ENCODE measurements around the gene CAVIN4. TPM values are rescaled to one million over a fixed set of nuclear protein-coding genes. Genes with fewer than 3 reads are reported as not detected.

CAVIN4 gene
- total RNA-seq, 1 donor from 2014 or later = 0.53 TPM

GRCh38 chr9:100600521-100601079 is 22.7 kb downstream of the CAVIN4 start:
- H3K27me3 ChIP-seq (ENCODE audit: control insufficient read depth, insufficient read depth, low read length) = no peaks in the 10 kb centered on the region
- DNase-seq (ENCODE audit: low read depth) = peak; percentile 20
- no peak for FAIRE-seq
- no peak for TF ChIP-seq CTCF (IDR thresholded peaks at IDR 0.05; ENCODE audit: insufficient read depth, low read length, severe bottlenecking)
- H3K4me3 ChIP-seq (ENCODE audit: low read depth, low read length) = no peak overlapping the region
- H3K36me3 ChIP-seq (ENCODE audit: control insufficient read depth, insufficient read depth, low read length) = no peaks in the 10 kb centered on the region

GRCh38 chr9:100601216-100601615 is 23.3 kb downstream of the CAVIN4 start:
- no peak for FAIRE-seq
- peak; percentile 83 for TF ChIP-seq CTCF (IDR thresholded peaks at IDR 0.05; ENCODE audit: insufficient read depth, low read length, severe bottlenecking)
- no peak overlapping the region for H3K4me3 ChIP-seq (ENCODE audit: low read depth, low read length)
- H3K27me3 ChIP-seq (ENCODE audit: control insufficient read depth, insufficient read depth, low read length) = no peaks in the 10 kb centered on the region
- peak; percentile 58 for DNase-seq (ENCODE audit: low read depth)
- H3K36me3 ChIP-seq (ENCODE audit: control insufficient read depth, insufficient read depth, low read length) = no peaks in the 10 kb centered on the region

GRCh38 chr9:100602342-100602801 is 24.5 kb downstream of the CAVIN4 start:
- no peaks in the 10 kb centered on the region for H3K27me3 ChIP-seq (ENCODE audit: control insufficient read depth, insufficient read depth, low read length)
- DNase-seq (ENCODE audit: low read depth) (peak; percentile 74), FAIRE-seq (no peak)
- no peaks in the 10 kb centered on the region for H3K36me3 ChIP-seq (ENCODE audit: control insufficient read depth, insufficient read depth, low read length)
- peak; percentile 70 for TF ChIP-seq CTCF (IDR thresholded peaks at IDR 0.05; ENCODE audit: insufficient read depth, low read length, severe bottlenecking)
- H3K4me3 ChIP-seq (ENCODE audit: low read depth, low read length) = no peak overlapping the region

DNA sequence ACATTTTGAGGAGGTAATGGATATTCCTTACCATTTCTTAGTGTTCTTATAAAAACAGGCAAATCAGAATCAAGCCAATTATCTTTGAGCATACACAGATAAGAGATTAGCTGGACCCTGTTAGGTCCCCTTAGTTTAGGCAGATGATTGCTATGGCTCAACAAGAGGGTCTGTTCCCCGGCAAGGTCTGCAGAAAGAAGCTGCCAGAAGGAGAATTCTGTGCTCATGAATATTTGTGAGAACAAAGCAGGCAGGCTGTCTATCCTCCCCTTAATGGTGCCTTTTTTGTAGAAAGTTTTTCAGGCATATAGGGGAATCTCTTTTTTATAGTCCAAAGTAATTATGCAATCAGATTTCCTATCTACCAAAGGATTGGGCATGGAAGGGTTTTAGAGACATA is 27.5 kb downstream of the CAVIN4 start:
- H3K36me3 ChIP-seq (ENCODE audit: control insufficient read depth, insufficient read depth, low read length) = no peaks in the 10 kb centered on the region
- FAIRE-seq = no peak
- H3K4me3 ChIP-seq (ENCODE audit: low read depth, low read length) = no peak overlapping the region
- no peaks in the 10 kb centered on the region for H3K27me3 ChIP-seq (ENCODE audit: control insufficient read depth, insufficient read depth, low read length)
- TF ChIP-seq CTCF (IDR thresholded peaks at IDR 0.05; ENCODE audit: insufficient read depth, low read length, severe bottlenecking) = no peak
- DNase-seq (ENCODE audit: low read depth) = no peak

DNA sequence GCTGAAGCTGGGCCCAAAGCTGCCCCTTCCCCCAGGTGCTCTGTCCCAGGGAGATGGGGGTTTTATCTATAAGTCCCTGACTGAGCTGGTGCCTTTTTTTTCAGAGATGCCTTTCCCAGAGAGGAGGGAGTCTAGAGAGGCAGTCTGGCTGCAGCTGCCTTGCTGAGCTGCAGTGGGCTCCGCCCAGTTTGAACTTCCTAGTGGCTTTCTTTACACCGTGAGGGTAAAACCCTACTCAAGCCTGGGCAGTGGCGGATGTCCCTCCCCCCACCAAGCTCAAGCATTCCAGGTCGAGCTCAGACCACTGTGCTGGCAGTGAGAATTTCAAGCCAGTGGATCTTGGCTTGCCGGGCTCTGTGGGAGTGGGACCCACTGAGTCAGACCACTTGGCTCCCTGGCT is 41.3 kb downstream of the CAVIN4 start:
- DNase-seq (ENCODE audit: low read depth) = no peak
- Histone ChIP-seq H3K27me3 (ENCODE audit: control insufficient read depth, insufficient read depth, low read length) (no peaks in the 10 kb centered on the region), H3K36me3 (ENCODE audit: control insufficient read depth, insufficient read depth, low read length) (no peaks in the 10 kb centered on the region), H3K4me3 (ENCODE audit: low read depth, low read length) (no peak overlapping the region)
- FAIRE-seq = no peak
- no peak for TF ChIP-seq CTCF (IDR thresholded peaks at IDR 0.05; ENCODE audit: insufficient read depth, low read length, severe bottlenecking)

GRCh38 chr9:100619665-100620064 is 41.8 kb downstream of the CAVIN4 start:
- no peak for TF ChIP-seq CTCF (IDR thresholded peaks at IDR 0.05; ENCODE audit: insufficient read depth, low read length, severe bottlenecking)
- FAIRE-seq = no peak
- Histone ChIP-seq H3K4me3 (ENCODE audit: low read depth, low read length) (no peak overlapping the region), H3K36me3 (ENCODE audit: control insufficient read depth, insufficient read depth, low read length) (no peaks in the 10 kb centered on the region), H3K27me3 (ENCODE audit: control insufficient read depth, insufficient read depth, low read length) (no peaks in the 10 kb centered on the region)
- DNase-seq (ENCODE audit: low read depth) = no peak
